Astrocyte of the hippocampus (primary cell): ENCODE data around the gene OR4D1.

Experiments
- DNase-seq: peaks from one replicate; pipeline ENCODE4 v3.0.0; 2011; ENCODE audit warnings: low read depth, low spot score

Gene OR4D1

GRCh38 chr17:58193641-58194255 is 45.6 kb downstream of the OR4D1 start:
- DNase-seq = no peak

- no peak for DNase-seq
These were observed 47.4 kb downstream of the OR4D1 start for GRCh38 chr17:58195518-58196123.

- DNase-seq = no peak
These were observed 48.4 kb downstream of the OR4D1 start for GRCh38 chr17:58196610-58197009.

GRCh38 chr17:58200024-58200633 is 51.9 kb downstream of the OR4D1 start:
- DNase-seq = peak; percentile 49

GRCh38 chr17:58202859-58203258 is 54.7 kb downstream of the OR4D1 start:
- no peak for DNase-seq

GRCh38 chr17:58204796-58205195 is 56.6 kb downstream of the OR4D1 start:
- DNase-seq = no peak

- DNase-seq = no peak
These were observed 57.8 kb downstream of the OR4D1 start for GRCh38 chr17:58205936-58206335.

GRCh38 chr17:58207451-58207850 is 59.3 kb downstream of the OR4D1 start:
- DNase-seq = no peak

GRCh38 chr17:58208344-58208743 is 60.2 kb downstream of the OR4D1 start:
- no peak for DNase-seq
